NCI-H1417 (cell line): ENCODE measurements around the gene BCL3.
A peak's percentile ranks its signal among the peaks of the same experiment; 100 is the strongest.
"Not testable (repeated sequence)": the region's sequence is repeated elsewhere in the genome, so short reads cannot be mapped to it uniquely, and the experiment has no call there.

Source experiments
- DNase-seq, 3 experiments: peaks; one replicate each; lab custom pipeline; 2025; lab: John Stamatoyannopoulos, UW

BCL3 gene

GRCh38 chr19:44748426-44749254 is at the start of gene BCL3:
BCL3 (plus strand) TSS chr19:44748708; CDS start chr19:44748791, 83 bp downstream.
- DNase-seq: peak in 2 of 3 experiments; percentile 40 to 42

- DNase-seq: no peak
Observed at GRCh38 chr19:44700547-44700946, 48.0 kb upstream of the BCL3 start.

GRCh38 chr19:44701228-44701627 is 47.3 kb upstream of the BCL3 start:
- no peak for DNase-seq

- no peak for DNase-seq
Observed at GRCh38 chr19:44702551-44703176, 45.8 kb upstream of the BCL3 start.

DNA sequence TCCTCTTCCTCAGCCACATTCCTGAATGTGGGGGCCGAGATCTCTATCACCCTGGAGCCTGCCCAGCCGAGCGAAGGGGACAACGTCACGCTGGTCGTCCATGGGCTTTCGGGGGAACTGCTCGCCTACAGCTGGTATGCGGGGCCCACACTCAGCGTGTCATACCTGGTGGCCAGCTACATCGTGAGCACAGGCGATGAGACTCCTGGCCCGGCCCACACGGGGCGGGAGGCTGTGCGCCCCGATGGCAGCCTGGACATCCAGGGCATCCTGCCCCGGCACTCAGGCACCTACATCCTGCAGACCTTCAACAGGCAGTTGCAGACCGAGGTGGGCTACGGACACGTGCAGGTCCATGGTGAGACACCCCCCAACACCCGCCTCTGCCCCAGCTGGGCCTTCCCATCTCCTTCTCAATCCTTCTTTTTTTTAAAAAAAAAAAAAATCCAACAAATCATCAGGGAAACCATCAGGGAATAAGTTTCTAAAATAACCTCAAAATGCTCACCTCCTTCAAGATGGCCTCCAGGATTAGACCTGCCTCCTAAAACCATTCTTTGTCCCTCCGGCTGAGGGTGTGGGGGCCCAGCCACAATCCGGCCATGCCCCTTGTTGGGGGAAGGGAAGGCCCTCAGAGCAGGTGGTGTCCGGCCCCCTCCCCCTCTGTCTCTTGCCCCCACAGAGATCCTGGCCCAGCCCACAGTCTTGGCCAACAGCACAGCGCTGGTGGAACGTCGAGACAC is 45.0 kb upstream of the BCL3 start:
- no peak for DNase-seq

- DNase-seq: no peak
Observed at GRCh38 chr19:44704982-44705381, 43.5 kb upstream of the BCL3 start.

DNA sequence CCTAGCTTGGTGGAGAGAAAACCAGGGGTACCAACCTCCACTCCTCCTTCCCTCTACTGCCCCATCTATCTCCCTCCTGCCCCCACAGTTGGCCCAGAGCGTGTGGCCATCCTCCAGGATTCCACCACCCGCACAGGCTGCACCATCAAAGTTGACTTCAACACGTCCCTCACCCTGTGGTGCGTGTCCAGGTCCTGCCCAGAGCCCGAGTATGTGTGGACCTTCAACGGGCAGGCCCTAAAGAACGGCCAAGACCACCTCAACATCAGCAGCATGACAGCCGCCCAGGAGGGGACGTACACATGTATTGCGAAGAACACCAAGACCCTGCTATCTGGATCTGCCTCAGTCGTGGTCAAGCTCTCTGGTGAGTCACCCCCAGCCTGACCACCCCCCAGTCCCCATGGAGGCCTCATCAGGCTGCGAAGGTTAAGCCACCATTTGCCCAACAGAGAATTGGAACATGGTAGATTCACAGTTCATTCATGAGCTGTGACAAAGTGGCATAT is 43.0 kb upstream of the BCL3 start:
- DNase-seq: no peak

DNA sequence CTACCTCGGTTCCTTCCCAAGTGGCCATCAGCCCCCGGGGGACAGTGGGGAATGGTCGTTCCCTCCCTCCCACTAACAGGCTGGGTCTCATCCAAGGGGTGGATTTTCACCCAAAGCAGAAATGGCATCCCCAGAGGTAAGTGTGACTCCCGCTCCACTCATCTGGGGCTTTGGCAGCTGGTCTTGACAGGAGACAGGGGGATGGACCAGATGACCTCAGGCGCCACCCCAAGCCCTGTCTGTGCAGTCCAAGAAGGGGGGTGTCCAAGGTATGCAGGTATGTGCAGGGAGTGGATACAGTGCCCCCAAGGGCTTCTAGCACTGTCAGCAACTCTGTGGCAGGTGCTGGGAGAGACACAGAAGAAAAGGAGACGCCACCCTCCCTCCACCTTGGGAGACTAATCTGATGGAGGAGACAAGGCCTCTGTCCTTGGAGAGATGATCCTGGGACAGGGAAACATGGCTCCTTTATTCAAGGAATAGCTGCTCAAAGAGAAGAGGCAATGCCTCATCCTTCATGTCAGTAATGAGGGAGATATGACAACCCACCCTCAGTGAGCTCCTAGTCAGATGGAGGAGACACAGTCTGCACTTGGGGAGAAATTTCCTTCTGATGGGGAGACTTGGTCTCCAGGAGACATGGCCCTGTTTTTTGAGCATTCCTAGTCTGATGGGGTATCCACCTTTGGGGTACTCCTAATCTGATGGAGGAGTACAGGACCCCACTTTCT is 41.8 kb upstream of the BCL3 start:
- no peak for DNase-seq

DNA sequence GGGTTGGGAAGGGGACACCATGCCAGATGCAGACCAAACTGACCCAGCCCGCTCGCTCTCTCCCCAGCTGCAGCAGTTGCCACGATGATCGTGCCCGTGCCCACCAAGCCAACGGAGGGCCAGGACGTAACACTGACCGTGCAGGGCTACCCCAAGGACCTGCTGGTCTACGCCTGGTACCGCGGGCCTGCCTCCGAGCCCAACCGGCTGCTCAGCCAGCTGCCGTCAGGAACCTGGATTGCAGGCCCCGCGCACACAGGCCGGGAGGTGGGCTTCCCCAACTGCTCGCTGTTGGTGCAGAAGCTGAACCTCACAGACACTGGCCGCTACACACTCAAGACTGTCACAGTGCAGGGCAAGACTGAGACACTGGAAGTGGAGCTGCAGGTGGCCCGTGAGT is 40.7 kb upstream of the BCL3 start:
- DNase-seq: no peak

DNA sequence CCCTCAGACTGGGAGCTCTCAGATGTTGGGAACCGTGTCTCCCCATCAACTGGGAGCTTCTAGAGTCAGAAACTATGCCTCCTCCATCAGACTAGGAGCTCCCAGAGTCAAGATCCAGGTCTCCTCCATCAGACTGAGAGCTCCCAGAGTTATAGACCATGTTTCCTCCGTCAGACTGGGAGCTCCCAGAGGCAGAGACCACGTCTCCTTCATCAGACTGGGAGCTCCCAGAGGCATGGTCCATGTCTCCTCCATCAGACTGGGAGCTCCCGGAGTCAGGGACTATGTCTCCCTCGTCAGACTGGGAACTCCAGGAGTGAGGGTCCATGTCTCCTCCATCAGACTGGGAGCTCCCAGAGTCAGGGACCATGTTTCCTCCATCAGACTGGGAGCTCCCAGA is 39.6 kb upstream of the BCL3 start:
- no peak for DNase-seq

GRCh38 chr19:44709434-44710266 is 38.9 kb upstream of the BCL3 start:
- not testable (repeated sequence) for DNase-seq

- DNase-seq: no peak
Observed at GRCh38 chr19:44710483-44710882, 38.0 kb upstream of the BCL3 start.

- no peak for DNase-seq
Observed at GRCh38 chr19:44712864-44713515, 35.5 kb upstream of the BCL3 start.

DNA sequence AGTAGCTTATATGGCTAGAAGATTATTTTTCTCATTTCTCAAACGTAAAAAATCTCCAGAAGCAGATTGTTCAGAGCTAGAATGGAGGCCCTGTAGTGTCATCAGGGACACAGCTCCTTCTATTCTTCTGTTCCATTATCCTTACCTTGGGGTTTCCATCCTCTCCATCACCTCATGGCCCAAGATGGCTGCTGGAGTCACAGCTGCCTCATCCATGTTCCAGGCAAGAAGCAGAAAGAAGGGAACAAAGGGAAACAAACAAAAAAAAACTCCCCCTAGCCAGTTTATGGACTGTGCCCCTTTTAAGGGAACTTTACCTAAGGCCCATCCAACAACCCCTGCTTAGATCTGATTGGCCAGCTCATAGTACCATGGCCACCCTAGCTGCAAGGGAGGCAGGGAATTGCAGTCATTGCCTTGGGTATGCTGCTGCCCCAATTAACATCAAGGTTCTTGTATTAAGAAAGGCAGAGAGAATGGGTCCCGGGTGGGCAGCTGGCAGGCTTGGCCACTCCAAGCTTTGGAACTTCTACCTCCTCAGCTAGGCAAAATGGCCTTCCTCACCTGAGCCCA is 33.8 kb upstream of the BCL3 start:
- no peak for DNase-seq

- no peak for DNase-seq
Observed at GRCh38 chr19:44717603-44718002, 30.9 kb upstream of the BCL3 start.

- no peak for DNase-seq
Observed at GRCh38 chr19:44718441-44719261, 29.9 kb upstream of the BCL3 start.

DNA sequence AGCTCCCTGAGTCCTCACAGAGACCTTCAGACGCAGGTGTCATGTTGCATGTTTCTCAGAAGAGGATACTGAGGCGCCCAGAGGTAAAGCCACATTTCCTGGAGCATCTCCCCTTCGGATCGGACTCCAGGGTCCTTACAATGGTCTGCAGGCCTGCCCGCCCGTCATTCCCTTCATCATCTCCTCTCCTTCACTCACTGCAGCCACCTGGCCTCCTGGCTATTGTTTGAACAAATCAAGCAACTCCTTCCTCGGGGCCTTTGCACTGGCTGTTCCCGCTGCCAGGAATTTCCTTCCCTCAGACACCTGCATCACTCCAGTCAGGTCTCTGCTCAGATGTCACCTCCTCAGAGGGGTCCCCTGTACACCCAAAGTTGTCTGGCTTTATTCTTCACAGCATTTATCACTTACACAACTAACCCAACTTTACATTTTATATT is 29.2 kb upstream of the BCL3 start:
- no peak for DNase-seq

- not testable (repeated sequence) for DNase-seq
Observed at GRCh38 chr19:44720396-44720795, 28.1 kb upstream of the BCL3 start.

- no peak for DNase-seq
Observed at GRCh38 chr19:44720945-44721344, 27.6 kb upstream of the BCL3 start.
